Measurements from ENCODE around the gene SPTBN1. TPM values are rescaled to one million over a fixed set of nuclear protein-coding genes. Genes with fewer than 3 reads are reported as not detected.
A peak's percentile ranks its signal among the peaks of the same experiment; 100 is the strongest.

SPTBN1 gene
- total and polyA plus RNA-seq, 2 of the 13 experiments (the other 11 are each of a cell fraction or from before 2014, with no cell fraction given) = 123 to 299 TPM

DNA sequence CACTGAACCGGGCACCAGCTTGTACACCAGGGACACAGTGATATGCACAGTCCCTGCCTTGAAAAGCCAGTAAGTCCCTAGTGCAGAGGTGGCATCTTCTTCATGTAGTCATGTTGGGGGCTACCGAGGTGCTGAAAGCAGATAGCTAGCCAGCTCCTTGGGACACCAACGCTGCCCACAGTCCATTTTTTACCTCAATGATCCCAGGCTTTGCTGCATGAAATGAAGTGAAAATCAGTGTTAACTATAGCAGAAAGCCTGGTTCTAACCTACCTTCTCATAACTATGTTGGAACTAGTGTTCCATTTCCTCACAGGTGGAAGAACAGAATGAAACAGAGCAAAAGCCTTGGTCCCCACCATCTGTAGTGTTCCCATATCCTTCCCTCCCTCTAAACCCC, 200.7 kb downstream of the SPTBN1 start:
- no peak for FAIRE-seq

More for the DNA sequence above, 200.7 kb downstream of the SPTBN1 start:
- no peak overlapping the region for H3K4me3 ChIP-seq (replicated peaks in 1 of 3; ENCODE audit: insufficient read depth in 1 of 3, low read depth in 2 of 3, low read length in 3 of 3)
- no peak overlapping the region for H3K4me2 ChIP-seq (ENCODE audit: low read depth, low read length)
- peaks cover 55 to 99% of the 10 kb centered on the region in 2 experiments for H3K36me3 ChIP-seq (replicated peaks in 1 of 2; ENCODE audit: control insufficient read depth in 1 of 2, insufficient read depth in 2 of 2, low read length in 2 of 2)
- in situ Hi-C loops (cut with HindIII; ENCODE audit: extremely low pct_ligation_motif_present, low pct_unique_long_range_greater_than_20kb) = no loop called here
- H2AFZ ChIP-seq (ENCODE audit: low read length) = no peak overlapping the region
- H3K27ac ChIP-seq (ENCODE audit: extremely low read length, insufficient read depth, low read length) = no peak overlapping the region
- POLR2A ChIA-PET = interaction anchor here (2.5 kb wide), 1 partner anchor 10 kb away, joined by 7 read pairs; no protein-coding TSS in a partner anchor
- H3K4me1 ChIP-seq (ENCODE audit: insufficient read depth, low read length) = peaks cover 4% of the 10 kb centered on the region
- intact Hi-C loops (cut with micrococcal nuclease; ENCODE audit: unreplicated experiment) = loop anchor here (1.0 kb wide), 1 partner anchor 47 kb away; no protein-coding TSS in a partner anchor
- WGBS (ENCODE audit: low lambda C conversion rate) = 94% methylated on average over 3 of the region's 3 CpGs
- no peak overlapping the region for H3K9ac ChIP-seq (ENCODE audit: insufficient read depth, low read depth, low read length)
- no TSS peak for BruUV-seq (replicated peaks)
- peak; percentile 4; the same call in 2 of the 3 replicates for ATAC-seq
- CTCF ChIA-PET (ENCODE audit: low intra/inter-chr PET ratio, low total read pairs) = interaction anchor here (1.5 to 3.3 kb wide), 2 partner anchors 48 to 134 kb away, joined by 4 to 22 read pairs; no protein-coding TSS in a partner anchor
- peaks cover 4% of the 10 kb centered on the region; the same call in 1 of the 2 replicates for H4K20me1 ChIP-seq (ENCODE audit: insufficient read depth, low read length)
- no peaks in the 10 kb centered on the region for H3K79me2 ChIP-seq (ENCODE audit: insufficient read depth, low read length)
- H3K9me3 ChIP-seq (ENCODE audit: low read length) = no peaks in the 10 kb centered on the region
- no peaks in the 10 kb centered on the region for H3K27me3 ChIP-seq (ENCODE audit: control insufficient read depth in 1 of 2, insufficient read depth in 2 of 2, low read length in 2 of 2)
- no peak for DNase-seq (ENCODE audit: low spot score)
- TF ChIP-seq ZNF644 (CRISPR knock-in tag; IDR thresholded peaks at IDR 0.05; ENCODE audit: low read depth) = no peak
- no peak for TF ChIP-seq XRCC5 (optimal IDR thresholded peaks at IDR 0.05; ENCODE audit: low read length)
- TF ChIP-seq POLR2G (IDR thresholded peaks at IDR 0.05; ENCODE audit: low read depth, low read length) = peak; percentile 49; the same call in 1 of the 2 replicates
- TF ChIP-seq, protein P1, sequence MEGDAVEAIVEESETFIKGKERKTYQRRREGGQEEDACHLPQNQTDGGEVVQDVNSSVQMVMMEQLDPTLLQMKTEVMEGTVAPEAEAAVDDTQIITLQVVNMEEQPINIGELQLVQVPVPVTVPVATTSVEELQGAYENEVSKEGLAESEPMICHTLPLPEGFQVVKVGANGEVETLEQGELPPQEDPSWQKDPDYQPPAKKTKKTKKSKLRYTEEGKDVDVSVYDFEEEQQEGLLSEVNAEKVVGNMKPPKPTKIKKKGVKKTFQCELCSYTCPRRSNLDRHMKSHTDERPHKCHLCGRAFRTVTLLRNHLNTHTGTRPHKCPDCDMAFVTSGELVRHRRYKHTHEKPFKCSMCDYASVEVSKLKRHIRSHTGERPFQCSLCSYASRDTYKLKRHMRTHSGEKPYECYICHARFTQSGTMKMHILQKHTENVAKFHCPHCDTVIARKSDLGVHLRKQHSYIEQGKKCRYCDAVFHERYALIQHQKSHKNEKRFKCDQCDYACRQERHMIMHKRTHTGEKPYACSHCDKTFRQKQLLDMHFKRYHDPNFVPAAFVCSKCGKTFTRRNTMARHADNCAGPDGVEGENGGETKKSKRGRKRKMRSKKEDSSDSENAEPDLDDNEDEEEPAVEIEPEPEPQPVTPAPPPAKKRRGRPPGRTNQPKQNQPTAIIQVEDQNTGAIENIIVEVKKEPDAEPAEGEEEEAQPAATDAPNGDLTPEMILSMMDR (CRISPR knock-in tag; IDR thresholded peaks at IDR 0.05) = no peak
- no peak for TF ChIP-seq SAFB2 (CRISPR knock-in tag; IDR thresholded peaks at IDR 0.05; ENCODE audit: borderline replicate concordance, low read depth)
- TF ChIP-seq POLR2AphosphoS2 (IDR thresholded peaks at IDR 0.05; ENCODE audit: low read depth, low read length) = peak; percentile 81; the same call in 1 of the 2 replicates
- peak; percentile 85 for TF ChIP-seq RBM22 (optimal IDR thresholded peaks at IDR 0.05; ENCODE audit: low read length)
